GM23248 (cell line): ENCODE data around the gene ADGRL2.

ENCODE experiments used
- EZH2 ChIP-seq: fragments of 200-600 bp; sonication (generic); IDR thresholded peaks from 2 replicates; pipeline ENCODE4 v1.6.1; 2018; ENCODE audit warnings: antibody characterized with exemption, mild to moderate bottlenecking; ENCODE audit not compliant: insufficient read depth, poor library complexity, severe bottlenecking
- EZH2phosphoT487 ChIP-seq: fragments of 200-600 bp; sonication (generic); IDR thresholded peaks from 2 replicates; pipeline ENCODE4 v1.6.1; 2018; ENCODE audit warnings: antibody characterized with exemption, moderate library complexity, mild to moderate bottlenecking, low read depth; ENCODE audit not compliant: insufficient read depth

GRCh38 chr1:81921344-81921743 lies 120.6 kb downstream of the ADGRL2 start:
- TF ChIP-seq EZH2phosphoT487 (no peak), EZH2 (no peak)
